ENCODE data around the gene CPNE1. TPM values are rescaled to one million over a fixed set of nuclear protein-coding genes. Genes with fewer than 3 reads are reported as not detected.
A peak's percentile ranks its signal among the peaks of the same experiment; 100 is the strongest.

CPNE1 gene
- total RNA-seq, 1 donor from 2014 or later, result 164 TPM

DNA sequence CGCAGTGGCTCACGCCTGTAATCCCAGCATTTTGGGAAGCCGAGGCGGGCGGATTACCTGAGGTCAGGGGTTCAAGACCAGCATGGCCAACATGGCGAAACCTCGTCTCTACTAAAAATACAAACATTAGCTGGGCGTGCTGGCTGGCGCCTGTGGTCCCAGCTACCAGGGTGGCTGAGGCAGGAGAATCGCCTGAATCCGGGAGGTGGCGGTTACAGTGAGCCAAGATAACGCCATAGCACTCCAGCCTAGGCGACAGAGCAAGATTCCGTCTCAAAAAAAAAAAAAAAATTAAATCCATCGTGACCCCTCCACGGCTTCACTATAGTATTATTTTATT, 1.2 kb upstream of the CPNE1 start:
- no peak for TF ChIP-seq CTCF (IDR thresholded peaks at IDR 0.05)
- Mint-ChIP-seq H3K27me3 (ENCODE audit: unreplicated experiment) (no peaks in the 10 kb centered on the region), H3K27ac (ENCODE audit: unreplicated experiment) (peak overlapping the region; percentile 27), H3K4me3 (ENCODE audit: unreplicated experiment) (no peak overlapping the region), H3K36me3 (ENCODE audit: unreplicated experiment) (peaks cover 27% of the 10 kb centered on the region), H3K9me3 (ENCODE audit: unreplicated experiment) (no peaks in the 10 kb centered on the region), H3K4me1 (ENCODE audit: unreplicated experiment) (peaks cover 34% of the 10 kb centered on the region)
- peak; percentile 53 for DNase-seq (ENCODE audit: extremely low spot score, unreplicated experiment)

GRCh38 chr20:35663516-35664465, 909 bp downstream of the CPNE1 start:
- Mint-ChIP-seq H3K36me3 (ENCODE audit: unreplicated experiment) (peaks cover 8% of the 10 kb centered on the region), H3K4me1 (ENCODE audit: unreplicated experiment) (peaks cover 53% of the 10 kb centered on the region), H3K27me3 (ENCODE audit: unreplicated experiment) (no peaks in the 10 kb centered on the region), H3K4me3 (ENCODE audit: unreplicated experiment) (peak overlapping the region; percentile 92), H3K9me3 (ENCODE audit: unreplicated experiment) (no peaks in the 10 kb centered on the region), H3K27ac (ENCODE audit: unreplicated experiment) (peak overlapping the region; percentile 99)
- no peak for TF ChIP-seq CTCF (IDR thresholded peaks at IDR 0.05)
- peak; percentile 63 for DNase-seq (ENCODE audit: extremely low spot score, unreplicated experiment)

DNA sequence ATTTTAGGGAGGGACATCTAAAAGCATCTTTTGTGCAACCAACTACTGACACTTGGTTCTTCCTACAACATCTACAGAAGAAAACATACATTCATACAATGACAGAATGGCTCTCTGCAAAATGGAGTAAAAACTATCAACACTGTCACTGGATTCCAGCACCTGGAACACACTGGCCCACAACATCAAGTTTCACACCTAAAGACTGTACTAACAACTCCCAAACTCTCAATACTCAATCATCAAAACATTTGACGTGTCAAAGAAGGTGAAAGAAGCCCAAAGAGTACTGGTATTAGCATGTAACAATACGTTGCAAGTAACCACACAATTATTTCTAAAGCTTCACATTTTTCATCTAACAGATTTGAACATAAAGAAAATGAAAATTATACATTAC, 2.1 kb downstream of the CPNE1 start:
- Mint-ChIP-seq H3K27me3 (ENCODE audit: unreplicated experiment) (no peaks in the 10 kb centered on the region), H3K4me3 (ENCODE audit: unreplicated experiment) (peak overlapping the region; percentile 92), H3K4me1 (ENCODE audit: unreplicated experiment) (peaks cover 58% of the 10 kb centered on the region), H3K27ac (ENCODE audit: unreplicated experiment) (peak overlapping the region; percentile 99), H3K36me3 (ENCODE audit: unreplicated experiment) (no peaks in the 10 kb centered on the region), H3K9me3 (ENCODE audit: unreplicated experiment) (no peaks in the 10 kb centered on the region)
- no peak for TF ChIP-seq CTCF (IDR thresholded peaks at IDR 0.05)
- no peak for DNase-seq (ENCODE audit: extremely low spot score, unreplicated experiment)

- no peak for TF ChIP-seq CTCF (IDR thresholded peaks at IDR 0.05)
- Mint-ChIP-seq H3K4me3 (ENCODE audit: unreplicated experiment) (peak overlapping the region; percentile 92), H3K27ac (ENCODE audit: unreplicated experiment) (peak overlapping the region; percentile 99), H3K36me3 (ENCODE audit: unreplicated experiment) (peaks cover 1% of the 10 kb centered on the region), H3K4me1 (ENCODE audit: unreplicated experiment) (peaks cover 63% of the 10 kb centered on the region), H3K27me3 (ENCODE audit: unreplicated experiment) (no peaks in the 10 kb centered on the region), H3K9me3 (ENCODE audit: unreplicated experiment) (no peaks in the 10 kb centered on the region)
- DNase-seq (ENCODE audit: extremely low spot score, unreplicated experiment), result no peak
Observed at GRCh38 chr20:35661908-35662307, 2.8 kb downstream of the CPNE1 start.

DNA sequence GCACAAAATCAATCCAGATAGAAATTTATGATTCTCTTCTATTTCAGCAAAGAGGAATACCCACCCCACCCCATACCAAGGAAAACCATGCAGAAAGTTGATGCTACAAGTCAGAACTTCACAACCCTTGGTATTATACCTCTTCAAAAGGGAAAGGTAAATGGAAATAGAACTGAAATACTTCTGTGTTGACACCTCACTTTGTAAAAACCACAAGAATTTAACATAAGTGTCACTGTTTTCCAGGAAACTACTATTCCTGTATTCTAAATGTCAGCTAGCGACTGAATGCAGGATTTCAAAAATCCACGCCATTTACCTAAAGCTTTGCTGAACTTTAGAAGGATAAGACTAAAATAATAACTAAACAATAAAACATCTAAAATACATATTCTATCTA, 3.6 kb downstream of the CPNE1 start:
- Mint-ChIP-seq H3K27ac (ENCODE audit: unreplicated experiment) (peak overlapping the region; percentile 99), H3K36me3 (ENCODE audit: unreplicated experiment) (peaks cover 1% of the 10 kb centered on the region), H3K27me3 (ENCODE audit: unreplicated experiment) (no peaks in the 10 kb centered on the region), H3K4me3 (ENCODE audit: unreplicated experiment) (no peak overlapping the region), H3K9me3 (ENCODE audit: unreplicated experiment) (no peaks in the 10 kb centered on the region), H3K4me1 (ENCODE audit: unreplicated experiment) (peaks cover 66% of the 10 kb centered on the region)
- TF ChIP-seq CTCF (IDR thresholded peaks at IDR 0.05), result no peak
- DNase-seq (ENCODE audit: extremely low spot score, unreplicated experiment), result no peak
